Measurements from ENCODE around the gene MYOM1.
"Not testable (repeated sequence)": the region's sequence is repeated elsewhere in the genome, so short reads cannot be mapped to it uniquely, and the experiment has no call there.

The MYOM1 gene

DNA sequence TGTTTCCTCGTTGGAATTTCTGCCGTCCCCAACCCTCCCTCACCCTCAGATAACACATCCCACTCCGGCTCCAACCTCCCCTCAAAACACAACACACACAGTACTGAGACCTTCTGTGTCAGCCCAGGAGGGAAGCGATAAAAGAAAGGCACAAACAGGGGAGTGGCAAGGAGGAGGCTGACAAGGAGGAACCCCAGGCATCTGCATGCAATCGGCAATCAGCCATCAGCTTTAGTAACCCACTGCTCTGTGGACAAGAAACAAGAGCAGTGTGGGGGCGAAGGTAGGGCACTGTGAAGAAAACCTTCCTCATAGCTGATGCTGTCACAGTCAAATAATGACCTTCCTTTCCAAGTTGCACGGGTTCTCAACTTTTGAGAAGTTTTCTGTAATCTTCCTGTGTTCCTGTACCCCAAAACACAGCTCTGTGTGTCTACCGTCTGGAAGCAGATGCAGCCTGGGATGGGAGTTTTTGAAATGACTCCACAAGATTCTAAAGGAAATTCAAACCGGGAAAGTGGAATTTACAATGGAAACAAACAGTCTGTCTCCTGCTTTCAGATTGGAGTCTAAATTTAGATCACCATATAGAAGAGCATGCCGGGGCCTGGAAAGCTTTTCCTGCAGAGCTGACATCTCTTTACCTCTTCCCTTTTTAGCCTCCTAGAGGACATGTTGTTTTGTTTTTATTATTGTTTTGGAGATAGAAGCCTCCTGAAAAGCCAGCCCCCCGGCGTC lies 190.4 kb downstream of the MYOM1 start:
- no peaks in the 10 kb centered on the region for H3K9me3 ChIP-seq (ENCODE audit: insufficient read depth, low read depth, low read length)
- no peaks in the 10 kb centered on the region for H3K27me3 ChIP-seq (ENCODE audit: insufficient read depth, low read length)
- H3K36me3 ChIP-seq (ENCODE audit: insufficient read depth, low read length): no peaks in the 10 kb centered on the region
- H3K4me3 ChIP-seq (ENCODE audit: low read length): no peak overlapping the region
- 83% methylated on average over 12 of the region's 12 CpGs for WGBS
- no peak overlapping the region for H3K27ac ChIP-seq (ENCODE audit: low read depth, low read length)
- peaks cover 14% of the 10 kb centered on the region; the same call in 1 of the 2 replicates for H3K4me1 ChIP-seq (ENCODE audit: insufficient read depth, low read length)
- no peak overlapping the region for H3K9ac ChIP-seq (ENCODE audit: low read depth, low read length)

DNA sequence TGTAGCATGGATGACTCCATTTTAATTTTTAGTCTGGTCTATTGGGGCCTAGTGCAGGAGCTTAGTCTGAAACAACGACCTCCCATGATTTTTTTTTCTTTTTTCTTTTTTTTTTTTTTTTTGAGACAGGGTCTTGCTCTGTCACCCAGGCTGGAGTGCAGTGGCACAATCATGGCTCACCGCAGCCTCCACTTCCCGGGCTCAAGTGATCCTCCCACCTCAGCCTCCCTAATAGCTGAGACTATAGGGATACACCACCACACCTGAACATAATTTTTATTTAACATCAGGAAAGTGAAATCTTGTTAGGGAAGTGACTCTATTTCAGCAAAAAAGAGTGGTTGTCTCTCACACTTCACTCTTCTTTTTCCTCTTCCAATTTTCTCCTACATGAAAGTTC lies 191.7 kb downstream of the MYOM1 start:
- 96% methylated on average over 3 of the region's 3 CpGs for WGBS

DNA sequence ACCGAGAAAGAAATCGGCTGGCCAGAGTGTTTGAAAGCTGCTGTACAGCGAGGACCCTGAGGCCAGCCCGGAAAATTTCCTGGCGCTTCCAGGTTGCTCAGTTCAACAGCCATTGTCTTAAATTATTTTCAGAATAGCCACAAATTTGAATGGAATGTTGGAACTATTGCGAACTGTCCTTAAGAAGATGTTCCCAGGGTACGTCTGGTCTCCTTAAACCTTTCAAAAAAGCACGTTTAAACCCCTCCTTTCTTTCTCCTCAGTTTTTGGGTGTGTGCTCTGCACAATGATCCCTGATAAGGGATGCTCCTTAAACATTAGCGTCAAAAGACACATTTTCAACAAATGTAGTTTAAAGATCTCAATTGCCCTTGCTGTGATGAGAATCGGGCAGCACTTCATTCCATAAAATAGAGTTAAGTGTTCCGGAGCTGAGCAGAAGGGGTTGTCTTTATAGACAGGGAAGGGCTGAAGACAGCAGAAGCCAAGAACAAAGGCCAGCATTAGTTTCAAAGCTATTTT lies 192.3 kb downstream of the MYOM1 start:
- H3K4me3 ChIP-seq (ENCODE audit: low read length): no peak overlapping the region
- no peaks in the 10 kb centered on the region for H3K9me3 ChIP-seq (ENCODE audit: insufficient read depth, low read depth, low read length)
- WGBS: 88% methylated on average over 11 of the region's 11 CpGs

More for the DNA sequence above, 191.7 kb downstream of the MYOM1 start:
- H3K4me1 ChIP-seq (ENCODE audit: insufficient read depth, low read length): peaks cover 14% of the 10 kb centered on the region; the same call in 1 of the 2 replicates
- H3K27me3 ChIP-seq (ENCODE audit: insufficient read depth, low read length); H3K9ac ChIP-seq (ENCODE audit: low read depth, low read length); H3K27ac ChIP-seq (ENCODE audit: low read depth, low read length); H3K4me3 ChIP-seq (ENCODE audit: low read length); H3K9me3 ChIP-seq (ENCODE audit: insufficient read depth, low read depth, low read length); H3K36me3 ChIP-seq (ENCODE audit: insufficient read depth, low read length): not testable (repeated sequence)

DNA sequence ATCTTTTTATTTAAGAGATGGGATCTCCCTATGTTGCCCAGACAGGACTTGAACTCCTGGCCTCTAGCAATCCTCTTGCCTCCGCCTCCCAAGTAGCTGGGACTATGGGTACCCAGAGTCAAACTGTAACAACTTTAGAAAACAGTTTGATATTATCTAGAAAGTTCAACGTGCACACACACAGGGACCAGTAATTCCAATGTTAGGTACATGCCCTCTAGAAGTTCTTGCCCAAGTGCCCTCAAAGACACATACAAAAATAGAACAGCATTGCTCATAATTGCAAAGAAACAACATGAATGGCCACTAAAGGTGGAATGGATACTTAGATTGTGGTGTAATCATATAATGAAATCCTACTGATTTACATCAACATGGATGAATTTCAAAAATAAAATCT lies 194.2 kb downstream of the MYOM1 start:
- Histone ChIP-seq H3K9ac (ENCODE audit: low read depth, low read length) (no peak overlapping the region), H3K27ac (ENCODE audit: low read depth, low read length) (no peak overlapping the region), H3K9me3 (ENCODE audit: insufficient read depth, low read depth, low read length) (no peaks in the 10 kb centered on the region), H3K4me3 (ENCODE audit: low read length) (no peak overlapping the region), H3K27me3 (ENCODE audit: insufficient read depth, low read length) (no peaks in the 10 kb centered on the region), H3K4me1 (ENCODE audit: insufficient read depth, low read length) (peaks cover 14% of the 10 kb centered on the region; the same call in 1 of the 2 replicates), H3K36me3 (ENCODE audit: insufficient read depth, low read length) (no peaks in the 10 kb centered on the region)
- 100% methylated on average over 2 of the region's 2 CpGs for WGBS

More for the DNA sequence above, 192.3 kb downstream of the MYOM1 start:
- Histone ChIP-seq H3K27me3 (ENCODE audit: insufficient read depth, low read length) (no peaks in the 10 kb centered on the region), H3K9ac (ENCODE audit: low read depth, low read length) (no peak overlapping the region), H3K27ac (ENCODE audit: low read depth, low read length) (no peak overlapping the region), H3K36me3 (ENCODE audit: insufficient read depth, low read length) (no peaks in the 10 kb centered on the region), H3K4me1 (ENCODE audit: insufficient read depth, low read length) (peaks cover 14% of the 10 kb centered on the region; the same call in 1 of the 2 replicates)

DNA sequence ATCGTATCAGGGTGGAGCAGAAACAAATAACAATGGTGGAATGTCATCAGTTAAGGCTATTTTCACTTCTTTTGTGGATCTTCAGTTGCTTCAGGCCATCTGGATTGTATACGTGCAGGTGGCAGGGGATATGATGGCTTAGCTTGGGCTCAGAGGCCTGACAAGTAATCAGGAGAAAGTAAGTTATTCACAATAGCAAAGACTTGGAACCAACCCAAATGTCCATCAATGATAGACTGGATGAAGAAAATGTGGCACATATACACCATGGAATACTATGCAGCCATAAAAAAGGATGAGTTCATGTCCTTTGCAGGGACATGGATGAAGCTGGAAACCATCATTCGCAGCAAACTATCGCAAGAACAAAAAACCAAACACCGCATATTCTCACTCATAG lies 196.2 kb downstream of the MYOM1 start:
- not testable (repeated sequence) for H3K36me3 ChIP-seq (ENCODE audit: insufficient read depth, low read length); H3K27me3 ChIP-seq (ENCODE audit: insufficient read depth, low read length); H3K9ac ChIP-seq (ENCODE audit: low read depth, low read length); H3K4me1 ChIP-seq (ENCODE audit: insufficient read depth, low read length); H3K4me3 ChIP-seq (ENCODE audit: low read length); H3K9me3 ChIP-seq (ENCODE audit: insufficient read depth, low read depth, low read length); H3K27ac ChIP-seq (ENCODE audit: low read depth, low read length)
- WGBS: 95% methylated on average over 2 of the region's 5 CpGs

Data from HUES64 (cell line).